A549 (cell line): ENCODE measurements around the gene PPP1R15A. TPM values are rescaled to one million over a fixed set of nuclear protein-coding genes. Genes with fewer than 3 reads are reported as not detected.

Source experiments
- ATAC-seq, 2 experiments: fragments of 200-7000 bp in 1 of 2; fragments of >200 bp in 1 of 2; cut with Nextera tagmentation in 1 of 2; cut with Tn5 transposase in 1 of 2; 3 replicates each; pipeline versions ENCODE4 v1.8.0 to v1.9.1; 2018 to 2020; ENCODE audit warnings: mild to moderate bottlenecking in 1 of 2, moderate library complexity in 1 of 2
- CTCF ChIA-PET: fragments of 300-600 bp; sonication (Branson Sonifier 250); formaldehyde crosslinking; extraction: SDS; loops from one replicate; lab custom pipeline; 2021; ENCODE audit warnings: antibody characterized with exemption, inconsistent platforms; lab: Yijun Ruan, JAX
- POLR2A ChIA-PET: fragments of 350-600 bp; formaldehyde crosslinking; extraction: SDS; loops from one replicate; lab custom pipeline; 2021; ENCODE audit warnings: antibody characterized with exemption, inconsistent platforms; lab: Yijun Ruan, JAX
- DNase-seq, 2 experiments: peaks; one replicate each; pipeline versions ENCODE4 v3.0.0 to v3.0.0-alpha.2; 2011 to 2016; ENCODE audit warnings: low read depth in 1 of 2, low spot score in 1 of 2
- FAIRE-seq: peaks from 2 replicates; lab custom pipeline; 2011; peaks lifted over from hg19 to GRCh38; lab: Jason Lieb, UNC
- H3K27ac ChIP-seq, 2 experiments: fragments of >200 bp; sonication (Bioruptor Twin); formaldehyde crosslinking; 3 replicates each; pipeline ENCODE4 v1.5.1; 2016 to 2017
- H3K4me1 ChIP-seq: fragments of >200 bp; sonication (Bioruptor Twin); formaldehyde crosslinking; 3 replicates; pipeline ENCODE4 v1.6.1; 2016
- H3K4me2 ChIP-seq: fragments of >200 bp; sonication (Bioruptor Twin); formaldehyde crosslinking; 3 replicates; pipeline ENCODE4 v1.6.1; 2016
- H3K4me3 ChIP-seq: fragments of >200 bp; sonication (Bioruptor Twin); formaldehyde crosslinking; 3 replicates; pipeline ENCODE4 v1.5.1; 2016
- H3K9me3 ChIP-seq: fragments of >200 bp; sonication (Bioruptor Twin); formaldehyde crosslinking; 3 replicates; pipeline ENCODE4 v1.6.1; 2016
- CBX8 ChIP-seq: fragments of 200-600 bp; sonication (generic); IDR thresholded peaks from 2 replicates; pipeline ENCODE4 v1.6.1; 2016
- CHD2 ChIP-seq: fragments of 150-350 bp; IDR thresholded peaks from 2 replicates; pipeline ENCODE4 v1.6.1; 2014; ENCODE audit warnings: low read length; ENCODE audit not compliant: partially characterized antibody
- EHF ChIP-seq: fragments of 250-450 bp; sonication (Bioruptor Pico); IDR thresholded peaks from 2 replicates; pipeline ENCODE4 v1.5.0; 2020; ENCODE audit warnings: mild to moderate bottlenecking
- FOSB ChIP-seq: fragments of 250-450 bp; sonication (Bioruptor Pico); IDR thresholded peaks from 2 replicates; pipeline ENCODE4 v1.5.0; 2020; ENCODE audit warnings: mild to moderate bottlenecking, moderate library complexity
- GATA3 ChIP-seq: IDR thresholded peaks from 2 replicates; pipeline ENCODE4 v1.6.1; 2012; ENCODE audit warnings: borderline replicate concordance
- HDAC2 ChIP-seq: fragments of 200-600 bp; sonication (generic); IDR thresholded peaks from 2 replicates; pipeline ENCODE4 v1.6.1; 2016
- HEYL ChIP-seq: fragments of 250-450 bp; sonication (Bioruptor Pico); IDR thresholded peaks from 2 replicates; pipeline ENCODE4 v1.8.0; 2021; ENCODE audit warnings: mild to moderate bottlenecking, moderate library complexity
- HOXA7 ChIP-seq: fragments of 250-450 bp; sonication (Bioruptor Pico); IDR thresholded peaks from 2 replicates; pipeline ENCODE4 v1.5.0; 2020; ENCODE audit warnings: mild to moderate bottlenecking, moderate library complexity
- HOXB13 ChIP-seq: fragments of 250-450 bp; sonication (Bioruptor Pico); IDR thresholded peaks from 2 replicates; pipeline ENCODE4 v1.5.0; 2020; ENCODE audit warnings: low read depth, mild to moderate bottlenecking, moderate library complexity
- HOXB5 ChIP-seq: fragments of 250-450 bp; sonication (Bioruptor Pico); IDR thresholded peaks from 2 replicates; pipeline ENCODE4 v1.5.0; 2020; ENCODE audit warnings: mild to moderate bottlenecking, moderate library complexity
- KDM1A ChIP-seq: fragments of 200-600 bp; sonication (generic); IDR thresholded peaks from 2 replicates; pipeline ENCODE4 v1.6.1; 2016; ENCODE audit warnings: low read depth, mild to moderate bottlenecking
- MAFK ChIP-seq: fragments of 450-650 bp; IDR thresholded peaks from 2 replicates; pipeline ENCODE4 v1.6.1; 2014; ENCODE audit not compliant: partially characterized antibody
- NFE2L2 ChIP-seq: fragments of 150-350 bp; conservative IDR thresholded peaks from 2 replicates; pipeline ENCODE4 v1.6.1; 2014; ENCODE audit warnings: low read length
- NPAS2 ChIP-seq: fragments of 250-450 bp; sonication (Bioruptor Pico); IDR thresholded peaks from 2 replicates; pipeline ENCODE4 v1.8.0; 2022; ENCODE audit warnings: mild to moderate bottlenecking, moderate library complexity, borderline replicate concordance
- PHF8 ChIP-seq: fragments of 200-600 bp; sonication (generic); IDR thresholded peaks from 2 replicates; pipeline ENCODE4 v1.6.1; 2016; ENCODE audit warnings: low read depth, mild to moderate bottlenecking, antibody characterized with exemption, moderate library complexity, borderline replicate concordance
- SREBF2 ChIP-seq: fragments of 450-650 bp; IDR thresholded peaks from 2 replicates; pipeline ENCODE4 v1.6.1; 2014; ENCODE audit warnings: mild to moderate bottlenecking, moderate library complexity
- TP53 ChIP-seq: fragments of 250-450 bp; sonication (Bioruptor Pico); IDR thresholded peaks from 2 replicates; pipeline ENCODE4 v1.5.0; 2021; ENCODE audit warnings: mild to moderate bottlenecking, moderate library complexity
- ZC3H11A ChIP-seq: fragments of 450-650 bp; IDR thresholded peaks from 2 replicates; pipeline ENCODE4 v1.6.1; 2014; ENCODE audit warnings: antibody characterized with exemption, mild to moderate bottlenecking
- ZFP36 ChIP-seq: fragments of 450-650 bp; IDR thresholded peaks from 2 replicates; pipeline ENCODE4 v1.6.1; 2014; ENCODE audit warnings: borderline replicate concordance; ENCODE audit not compliant: partially characterized antibody
- ZNF302 ChIP-seq: fragments of 250-450 bp; sonication (Bioruptor Pico); IDR thresholded peaks from 2 replicates; pipeline ENCODE4 v1.9.0; 2021; ENCODE audit warnings: inconsistent platforms, mild to moderate bottlenecking, moderate library complexity
- ZSCAN20 ChIP-seq: fragments of 250-450 bp; sonication (Bioruptor Pico); IDR thresholded peaks from 2 replicates; pipeline ENCODE4 v1.8.0; 2022; ENCODE audit warnings: mild to moderate bottlenecking, moderate library complexity
- WGBS: methylation state at CpG from one replicate; pipeline ENCODE4 v1.1.6; 2017; ENCODE audit errors: missing lambda C conversion rate; 5-methylcytosine and 5-hydroxymethylcytosine counted together
- polyA plus RNA-seq, 4 experiments: library from polyadenylated mRNA; depleted of rRNA in 3 of 4; stranded (reverse); fragments of >200 nt; fragmentation: RNase III in 1 of 4; extraction: RNeasy Plus Mini Kit Qiagen cat#74134 plus additional on column Dnase treatment in 1 of 4; gene quantifications; 2 replicates in 3 of 4; 3 replicates in 1 of 4; pipeline ENCODE4 v1.2.3, GENCODE V29; 2011 to 2017
- TF ChIP-seq, protein P1 (sequence below): fragments of 150-350 bp; IDR thresholded peaks from 2 replicates; pipeline ENCODE4 v1.6.1; 2014; ENCODE audit warnings: low read depth, mild to moderate bottlenecking, low read length
- TF ChIP-seq, protein P2 (sequence below): fragments of 250-450 bp; sonication (Bioruptor Pico); IDR thresholded peaks from 2 replicates; pipeline ENCODE4 v1.5.0; 2021; ENCODE audit warnings: mild to moderate bottlenecking, moderate library complexity, borderline replicate concordance
- TF ChIP-seq, protein P3 (sequence below): fragments of 250-450 bp; sonication (Bioruptor Pico); IDR thresholded peaks from 2 replicates; pipeline ENCODE4 v1.5.0; 2020; ENCODE audit warnings: low read depth, mild to moderate bottlenecking, moderate library complexity
- TF ChIP-seq, protein P4 (sequence below): IDR thresholded peaks from 2 replicates; pipeline ENCODE4 v1.6.1; 2012
- TF ChIP-seq, protein P5 (sequence below): fragments of >200 bp; sonication (Bioruptor Twin); formaldehyde crosslinking; IDR thresholded peaks from 3 replicates; pipeline ENCODE4 v1.6.1; 2016
- TF ChIP-seq, protein P6 (sequence below): fragments of >200 bp; sonication (Bioruptor Twin); formaldehyde crosslinking; IDR thresholded peaks from 3 replicates; pipeline ENCODE4 v1.5.1; 2016
- TF ChIP-seq, protein P7 (sequence below): fragments of 450-650 bp; IDR thresholded peaks from 2 replicates; pipeline ENCODE4 v1.6.1; 2014; ENCODE audit warnings: antibody characterized with exemption
- TF ChIP-seq, protein P8 (sequence below): fragments of >200 bp; sonication (Bioruptor Twin); formaldehyde crosslinking; IDR thresholded peaks from 2 replicates; pipeline ENCODE4 v1.6.1; 2016

PPP1R15A gene
- polyA plus RNA-seq, 2 of the 4 experiments (the other 2 are of a cell fraction): 29.7 to 74.2 TPM

DNA sequence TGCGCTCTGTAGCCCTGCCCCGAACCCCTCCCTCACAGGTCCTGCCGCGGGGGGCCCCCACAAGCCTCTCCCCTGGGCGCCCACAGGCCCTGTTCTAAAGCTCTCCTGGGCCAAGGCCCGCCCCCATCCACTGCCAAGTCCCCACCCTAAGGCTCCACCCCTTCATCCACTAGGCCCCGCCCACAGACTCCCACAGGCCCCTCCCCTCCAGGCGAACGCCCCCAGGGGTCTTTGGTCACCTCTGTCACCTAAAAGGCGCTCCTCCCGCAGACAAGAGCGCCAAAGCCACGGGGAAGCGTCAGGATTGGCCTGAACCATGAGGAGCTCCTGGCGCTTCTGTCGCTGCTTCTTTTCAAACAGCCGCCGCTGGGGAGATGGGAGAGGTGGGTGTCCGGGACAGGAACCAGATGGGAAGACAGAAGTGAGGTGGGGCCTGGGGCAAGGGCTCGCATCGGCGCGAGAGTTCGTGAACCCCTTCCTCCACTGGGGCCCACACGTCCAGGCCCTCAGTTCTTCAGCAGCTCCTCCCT, 24.0 kb downstream of the PPP1R15A start:
- FAIRE-seq: no peak
- POLR2A ChIA-PET: interaction anchor here (0.9 kb wide), 1 partner anchor 24 kb away, joined by 3 read pairs; the partner anchor contains the start of gene PPP1R15A
- WGBS: 88% methylated on average over 16 of the region's 25 CpGs

DNA sequence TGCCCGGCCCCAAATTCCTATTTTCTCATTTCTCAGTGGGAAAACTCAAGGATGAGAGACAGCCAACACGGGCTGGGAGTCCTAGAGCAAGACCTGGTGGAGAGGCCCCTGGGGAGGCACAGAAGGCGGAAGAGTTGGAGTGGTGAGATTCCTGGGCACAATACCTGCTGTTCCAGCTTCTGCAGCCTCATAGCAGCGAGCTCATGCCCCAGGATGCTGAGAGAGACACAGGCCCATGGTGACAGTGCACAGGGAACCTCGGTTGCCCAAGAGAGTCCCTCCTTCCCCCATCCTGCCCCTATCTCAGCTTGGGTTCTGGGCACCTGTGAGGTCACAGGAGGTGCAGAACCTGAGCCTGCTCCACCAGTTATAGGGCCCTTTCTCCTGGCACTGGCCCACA, 25.0 kb downstream of the PPP1R15A start:
- FAIRE-seq: no peak
- peaks cover 16% of the 10 kb centered on the region; the same call in 2 of the 3 replicates for H3K4me1 ChIP-seq
- DNase-seq: no peak
- H3K9me3 ChIP-seq: no peaks in the 10 kb centered on the region
- WGBS: 61% methylated on average over 5 of the region's 5 CpGs
- POLR2A ChIA-PET: no interaction called here
- ATAC-seq: no peak
- no peak overlapping the region for H3K4me3 ChIP-seq
- no peak overlapping the region for H3K4me2 ChIP-seq
- CTCF ChIA-PET: interaction anchor here (0.9 to 2.4 kb wide), 5 partner anchors 10 to 73 kb away, joined by 3 to 9 read pairs (median 3); no protein-coding TSS in a partner anchor
- no peak overlapping the region for H3K27ac ChIP-seq
- TF ChIP-seq KDM1A (no peak), SREBF2 (no peak), EHF (CRISPR knock-in tag) (no peak), ZFP36 (no peak), HOXB5 (CRISPR knock-in tag) (no peak), CBX8 (no peak), FOSB (CRISPR knock-in tag) (no peak), ZNF302 (CRISPR knock-in tag) (no peak), PHF8 (no peak), GATA3 (no peak), ZC3H11A (no peak), NPAS2 (CRISPR knock-in tag) (no peak), HEYL (CRISPR knock-in tag) (no peak), HDAC2 (no peak)
- TF ChIP-seq, protein P1, sequence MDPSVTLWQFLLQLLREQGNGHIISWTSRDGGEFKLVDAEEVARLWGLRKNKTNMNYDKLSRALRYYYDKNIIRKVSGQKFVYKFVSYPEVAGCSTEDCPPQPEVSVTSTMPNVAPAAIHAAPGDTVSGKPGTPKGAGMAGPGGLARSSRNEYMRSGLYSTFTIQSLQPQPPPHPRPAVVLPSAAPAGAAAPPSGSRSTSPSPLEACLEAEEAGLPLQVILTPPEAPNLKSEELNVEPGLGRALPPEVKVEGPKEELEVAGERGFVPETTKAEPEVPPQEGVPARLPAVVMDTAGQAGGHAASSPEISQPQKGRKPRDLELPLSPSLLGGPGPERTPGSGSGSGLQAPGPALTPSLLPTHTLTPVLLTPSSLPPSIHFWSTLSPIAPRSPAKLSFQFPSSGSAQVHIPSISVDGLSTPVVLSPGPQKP: no peak
- TF ChIP-seq, protein P2, sequence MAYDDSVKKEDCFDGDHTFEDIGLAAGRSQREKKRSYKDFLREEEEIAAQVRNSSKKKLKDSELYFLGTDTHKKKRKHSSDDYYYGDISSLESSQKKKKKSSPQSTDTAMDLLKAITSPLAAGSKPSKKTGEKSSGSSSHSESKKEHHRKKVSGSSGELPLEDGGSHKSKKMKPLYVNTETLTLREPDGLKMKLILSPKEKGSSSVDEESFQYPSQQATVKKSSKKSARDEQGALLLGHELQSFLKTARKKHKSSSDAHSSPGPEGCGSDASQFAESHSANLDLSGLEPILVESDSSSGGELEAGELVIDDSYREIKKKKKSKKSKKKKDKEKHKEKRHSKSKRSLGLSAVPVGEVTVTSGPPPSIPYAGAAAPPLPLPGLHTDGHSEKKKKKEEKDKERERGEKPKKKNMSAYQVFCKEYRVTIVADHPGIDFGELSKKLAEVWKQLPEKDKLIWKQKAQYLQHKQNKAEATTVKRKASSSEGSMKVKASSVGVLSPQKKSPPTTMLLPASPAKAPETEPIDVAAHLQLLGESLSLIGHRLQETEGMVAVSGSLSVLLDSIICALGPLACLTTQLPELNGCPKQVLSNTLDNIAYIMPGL: no peak
- TF ChIP-seq, protein P3, sequence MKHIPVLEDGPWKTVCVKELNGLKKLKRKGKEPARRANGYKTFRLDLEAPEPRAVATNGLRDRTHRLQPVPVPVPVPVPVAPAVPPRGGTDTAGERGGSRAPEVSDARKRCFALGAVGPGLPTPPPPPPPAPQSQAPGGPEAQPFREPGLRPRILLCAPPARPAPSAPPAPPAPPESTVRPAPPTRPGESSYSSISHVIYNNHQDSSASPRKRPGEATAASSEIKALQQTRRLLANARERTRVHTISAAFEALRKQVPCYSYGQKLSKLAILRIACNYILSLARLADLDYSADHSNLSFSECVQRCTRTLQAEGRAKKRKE (CRISPR knock-in tag): no peak

More for the DNA sequence above, 24.0 kb downstream of the PPP1R15A start:
- CTCF ChIA-PET: interaction anchor here (0.6 to 1.7 kb wide), 7 partner anchors 11 to 108 kb away, joined by 3 to 9 read pairs (median 4); no protein-coding TSS in a partner anchor
- Histone ChIP-seq H3K27ac (0 out of 6 replicates have a peak overlapping the region, but pooled peaks of 1 of the 2 experiments have one; percentile 31), H3K9me3 (no peaks in the 10 kb centered on the region), H3K4me2 (no peak overlapping the region), H3K4me1 (peaks cover 14% of the 10 kb centered on the region; the same call in 2 of the 3 replicates)
- TF ChIP-seq ZFP36 (no peak), HOXA7 (CRISPR knock-in tag) (no peak), ZSCAN20 (no peak), MAFK (no peak), ZC3H11A (no peak), HOXB13 (CRISPR knock-in tag) (no peak), EHF (CRISPR knock-in tag) (no peak), ZNF302 (CRISPR knock-in tag) (no peak), TP53 (CRISPR knock-in tag) (no peak), CHD2 (no peak), HDAC2 (no peak), NFE2L2 (no peak), HEYL (CRISPR knock-in tag) (no peak), NPAS2 (CRISPR knock-in tag) (no peak)
- TF ChIP-seq, protein P4, sequence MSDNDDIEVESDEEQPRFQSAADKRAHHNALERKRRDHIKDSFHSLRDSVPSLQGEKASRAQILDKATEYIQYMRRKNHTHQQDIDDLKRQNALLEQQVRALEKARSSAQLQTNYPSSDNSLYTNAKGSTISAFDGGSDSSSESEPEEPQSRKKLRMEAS: no peak
- TF ChIP-seq, protein P5, sequence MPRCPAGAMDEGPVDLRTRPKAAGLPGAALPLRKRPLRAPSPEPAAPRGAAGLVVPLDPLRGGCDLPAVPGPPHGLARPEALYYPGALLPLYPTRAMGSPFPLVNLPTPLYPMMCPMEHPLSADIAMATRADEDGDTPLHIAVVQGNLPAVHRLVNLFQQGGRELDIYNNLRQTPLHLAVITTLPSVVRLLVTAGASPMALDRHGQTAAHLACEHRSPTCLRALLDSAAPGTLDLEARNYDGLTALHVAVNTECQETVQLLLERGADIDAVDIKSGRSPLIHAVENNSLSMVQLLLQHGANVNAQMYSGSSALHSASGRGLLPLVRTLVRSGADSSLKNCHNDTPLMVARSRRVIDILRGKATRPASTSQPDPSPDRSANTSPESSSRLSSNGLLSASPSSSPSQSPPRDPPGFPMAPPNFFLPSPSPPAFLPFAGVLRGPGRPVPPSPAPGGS: no peak
- TF ChIP-seq, protein P6, sequence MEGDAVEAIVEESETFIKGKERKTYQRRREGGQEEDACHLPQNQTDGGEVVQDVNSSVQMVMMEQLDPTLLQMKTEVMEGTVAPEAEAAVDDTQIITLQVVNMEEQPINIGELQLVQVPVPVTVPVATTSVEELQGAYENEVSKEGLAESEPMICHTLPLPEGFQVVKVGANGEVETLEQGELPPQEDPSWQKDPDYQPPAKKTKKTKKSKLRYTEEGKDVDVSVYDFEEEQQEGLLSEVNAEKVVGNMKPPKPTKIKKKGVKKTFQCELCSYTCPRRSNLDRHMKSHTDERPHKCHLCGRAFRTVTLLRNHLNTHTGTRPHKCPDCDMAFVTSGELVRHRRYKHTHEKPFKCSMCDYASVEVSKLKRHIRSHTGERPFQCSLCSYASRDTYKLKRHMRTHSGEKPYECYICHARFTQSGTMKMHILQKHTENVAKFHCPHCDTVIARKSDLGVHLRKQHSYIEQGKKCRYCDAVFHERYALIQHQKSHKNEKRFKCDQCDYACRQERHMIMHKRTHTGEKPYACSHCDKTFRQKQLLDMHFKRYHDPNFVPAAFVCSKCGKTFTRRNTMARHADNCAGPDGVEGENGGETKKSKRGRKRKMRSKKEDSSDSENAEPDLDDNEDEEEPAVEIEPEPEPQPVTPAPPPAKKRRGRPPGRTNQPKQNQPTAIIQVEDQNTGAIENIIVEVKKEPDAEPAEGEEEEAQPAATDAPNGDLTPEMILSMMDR: no peak
- TF ChIP-seq, protein P7, sequence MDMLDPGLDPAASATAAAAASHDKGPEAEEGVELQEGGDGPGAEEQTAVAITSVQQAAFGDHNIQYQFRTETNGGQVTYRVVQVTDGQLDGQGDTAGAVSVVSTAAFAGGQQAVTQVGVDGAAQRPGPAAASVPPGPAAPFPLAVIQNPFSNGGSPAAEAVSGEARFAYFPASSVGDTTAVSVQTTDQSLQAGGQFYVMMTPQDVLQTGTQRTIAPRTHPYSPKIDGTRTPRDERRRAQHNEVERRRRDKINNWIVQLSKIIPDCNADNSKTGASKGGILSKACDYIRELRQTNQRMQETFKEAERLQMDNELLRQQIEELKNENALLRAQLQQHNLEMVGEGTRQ: no peak
- TF ChIP-seq, protein P8, sequence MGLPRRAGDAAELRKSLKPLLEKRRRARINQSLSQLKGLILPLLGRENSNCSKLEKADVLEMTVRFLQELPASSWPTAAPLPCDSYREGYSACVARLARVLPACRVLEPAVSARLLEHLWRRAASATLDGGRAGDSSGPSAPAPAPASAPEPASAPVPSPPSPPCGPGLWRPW: no peak
- TF ChIP-seq, all 56 proteins: peak for 0
- ATAC-seq: no peak
- no peak for DNase-seq
- no peak overlapping the region for H3K4me3 ChIP-seq
